Measurements from ENCODE around the gene ACTN3. TPM values are rescaled to one million over a fixed set of nuclear protein-coding genes. Genes with fewer than 3 reads are reported as not detected.

ACTN3 gene
- total and polyA plus RNA-seq, 9 donors: 0.11 to 0.28 (median 0.23) TPM; not detected in 3

DNA sequence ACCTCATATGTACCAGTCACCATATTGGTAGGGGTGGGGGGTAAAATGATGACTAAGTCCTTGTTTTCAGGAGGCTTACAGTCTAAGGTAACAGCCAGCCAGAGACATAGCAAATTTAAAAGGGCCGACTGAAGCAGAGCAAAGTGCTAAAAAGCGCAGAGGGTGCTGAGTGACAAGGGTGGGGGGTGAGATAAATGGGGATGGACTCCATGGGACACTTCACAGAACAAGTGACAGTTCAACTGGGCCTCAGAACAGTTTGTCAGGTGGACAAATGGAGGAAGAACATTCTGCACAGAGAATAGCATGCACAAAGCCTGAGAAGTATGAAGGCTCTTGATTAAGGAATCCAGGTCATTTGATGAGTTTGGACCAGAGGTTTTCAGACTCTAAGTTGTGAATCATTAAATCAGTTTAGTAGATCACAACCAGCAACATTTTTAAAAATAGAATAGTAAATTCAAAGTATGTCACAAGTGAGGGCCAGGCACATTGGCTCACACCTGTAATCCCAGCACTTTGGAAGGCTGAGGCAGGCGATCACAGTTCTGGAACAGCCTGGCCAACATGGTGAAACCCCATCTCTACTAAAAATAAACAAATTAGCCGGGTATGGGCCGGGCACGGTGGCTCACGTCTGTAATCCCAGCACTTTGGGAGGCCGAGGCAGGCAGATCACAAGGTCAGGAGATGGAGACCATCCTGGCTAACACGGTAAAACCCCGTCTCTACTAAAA, 22.2 kb upstream of the ACTN3 start:
- H3K27ac ChIP-seq: no peak overlapping the region
- H3K27me3 ChIP-seq: no peaks in the 10 kb centered on the region
- no peaks in the 10 kb centered on the region for H3K4me1 ChIP-seq (ENCODE audit: insufficient read depth)
- no peak overlapping the region for H3K4me3 ChIP-seq
- intact Hi-C loops (cut with DNase I): no loop called here
- 78 to 88% (median 79%) methylated on average over 10 of the region's 10 CpGs for WGBS, 3 donors
- TF ChIP-seq POLR2A (IDR thresholded peaks at IDR 0.05) (no peak), EP300 (IDR thresholded peaks at IDR 0.05) (no peak)
- TF ChIP-seq, protein P1, sequence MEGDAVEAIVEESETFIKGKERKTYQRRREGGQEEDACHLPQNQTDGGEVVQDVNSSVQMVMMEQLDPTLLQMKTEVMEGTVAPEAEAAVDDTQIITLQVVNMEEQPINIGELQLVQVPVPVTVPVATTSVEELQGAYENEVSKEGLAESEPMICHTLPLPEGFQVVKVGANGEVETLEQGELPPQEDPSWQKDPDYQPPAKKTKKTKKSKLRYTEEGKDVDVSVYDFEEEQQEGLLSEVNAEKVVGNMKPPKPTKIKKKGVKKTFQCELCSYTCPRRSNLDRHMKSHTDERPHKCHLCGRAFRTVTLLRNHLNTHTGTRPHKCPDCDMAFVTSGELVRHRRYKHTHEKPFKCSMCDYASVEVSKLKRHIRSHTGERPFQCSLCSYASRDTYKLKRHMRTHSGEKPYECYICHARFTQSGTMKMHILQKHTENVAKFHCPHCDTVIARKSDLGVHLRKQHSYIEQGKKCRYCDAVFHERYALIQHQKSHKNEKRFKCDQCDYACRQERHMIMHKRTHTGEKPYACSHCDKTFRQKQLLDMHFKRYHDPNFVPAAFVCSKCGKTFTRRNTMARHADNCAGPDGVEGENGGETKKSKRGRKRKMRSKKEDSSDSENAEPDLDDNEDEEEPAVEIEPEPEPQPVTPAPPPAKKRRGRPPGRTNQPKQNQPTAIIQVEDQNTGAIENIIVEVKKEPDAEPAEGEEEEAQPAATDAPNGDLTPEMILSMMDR (IDR thresholded peaks at IDR 0.05): no peak
- H3K36me3 ChIP-seq: no peaks in the 10 kb centered on the region
- DNase-seq: no peak
- H3K9me3 ChIP-seq: no peaks in the 10 kb centered on the region

DNA sequence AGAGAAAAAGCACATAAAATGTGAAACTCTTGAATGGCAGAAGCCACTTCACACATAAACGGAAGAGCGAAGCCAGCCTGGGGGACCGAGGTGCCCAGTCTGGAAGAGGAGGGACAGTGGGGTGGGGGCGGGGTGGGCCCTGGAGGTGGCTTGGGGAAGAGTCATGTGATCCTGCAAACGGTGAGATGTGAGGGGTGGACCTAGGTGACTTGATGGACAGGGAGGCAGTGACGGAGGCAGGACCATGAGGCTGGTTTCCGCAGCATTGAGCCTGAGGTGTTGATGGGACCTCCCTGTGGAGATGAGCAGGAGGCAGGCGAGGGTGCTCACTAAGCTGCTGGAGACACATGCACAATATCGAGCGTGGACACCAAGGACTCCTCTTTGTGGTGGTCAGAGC, 17.6 kb upstream of the ACTN3 start:
- TF ChIP-seq POLR2A (IDR thresholded peaks at IDR 0.05) (no peak), EP300 (IDR thresholded peaks at IDR 0.05) (no peak)
- TF ChIP-seq, protein P1 (IDR thresholded peaks at IDR 0.05): no peak
- intact Hi-C loops (cut with DNase I): no loop called here
- Histone ChIP-seq H3K27ac (no peak overlapping the region), H3K4me1 (ENCODE audit: insufficient read depth) (no peaks in the 10 kb centered on the region), H3K36me3 (no peaks in the 10 kb centered on the region), H3K9me3 (no peaks in the 10 kb centered on the region), H3K4me3 (no peak overlapping the region), H3K27me3 (no peaks in the 10 kb centered on the region)
- no peak for DNase-seq
- WGBS, 3 donors: 77 to 81% (median 78%) methylated on average over 10 of the region's 10 CpGs

DNA sequence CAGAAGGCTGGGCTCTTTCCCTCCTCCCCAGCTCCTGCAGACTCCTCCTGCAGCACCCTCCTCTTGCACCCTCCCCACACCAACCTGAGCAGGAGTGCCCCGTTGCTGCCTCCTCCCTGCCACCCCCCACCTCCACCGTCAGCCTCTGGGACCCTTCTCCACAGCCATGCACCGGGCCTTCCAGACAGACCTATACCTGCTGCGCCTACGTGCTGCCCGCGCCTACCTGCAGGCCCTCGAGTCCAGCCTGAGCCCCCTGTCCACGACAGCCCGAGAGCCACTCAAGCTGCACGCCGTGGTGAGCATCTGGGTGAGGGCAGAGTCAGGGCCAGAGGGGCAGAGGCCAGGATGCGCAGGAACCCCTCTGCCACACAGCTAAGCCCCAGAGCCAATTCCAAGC, 17.0 kb upstream of the ACTN3 start:
- no peak for DNase-seq

DNA sequence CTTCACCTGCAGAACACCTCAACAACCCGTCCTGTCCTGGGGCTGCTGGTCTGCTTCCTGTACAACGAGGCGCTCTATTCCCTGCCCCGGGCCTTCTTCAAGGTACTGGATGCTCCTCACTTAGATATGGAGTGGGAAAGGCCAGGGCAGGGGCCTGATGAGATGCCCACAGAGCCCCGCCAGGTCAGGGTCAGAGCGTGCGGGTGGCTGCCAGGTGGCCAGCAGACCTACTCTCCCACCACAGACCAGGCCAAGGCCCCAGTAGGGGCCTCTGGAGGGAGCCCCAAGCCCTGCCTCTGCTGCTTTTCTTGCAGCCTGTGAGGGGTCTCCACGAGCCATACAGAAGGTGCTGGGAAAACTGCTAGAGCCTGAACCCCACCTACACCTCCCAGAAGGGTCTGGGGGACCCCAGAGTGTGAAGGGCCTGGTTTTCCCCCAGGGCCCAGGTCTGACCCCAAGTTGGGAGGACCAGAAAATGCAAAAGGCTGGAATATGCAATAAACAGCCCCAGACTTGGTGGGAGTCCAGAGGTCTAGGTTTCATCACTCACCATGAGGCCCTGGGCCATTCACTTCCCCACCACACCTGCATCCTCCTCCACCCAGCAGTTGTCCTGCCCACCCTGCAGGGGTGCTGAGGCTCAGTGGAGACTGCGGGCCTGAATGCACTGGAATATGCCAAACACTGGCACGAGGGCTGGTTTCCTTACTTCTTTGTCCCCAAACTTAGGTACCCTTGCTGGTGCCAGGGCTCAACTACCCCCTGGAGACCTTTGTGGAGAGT, 15.6 kb upstream of the ACTN3 start:
- H3K27me3 ChIP-seq: no peaks in the 10 kb centered on the region
- H3K4me3 ChIP-seq: no peak overlapping the region
- H3K4me1 ChIP-seq (ENCODE audit: insufficient read depth): no peaks in the 10 kb centered on the region
- intact Hi-C loops (cut with DNase I): no loop called here
- H3K9me3 ChIP-seq: no peaks in the 10 kb centered on the region
- TF ChIP-seq POLR2A (IDR thresholded peaks at IDR 0.05) (no peak), EP300 (IDR thresholded peaks at IDR 0.05) (no peak)
- TF ChIP-seq, protein P1 (IDR thresholded peaks at IDR 0.05): no peak
- H3K27ac ChIP-seq: no peak overlapping the region
- WGBS, 3 donors: 77 to 85% (median 83%) methylated on average over 10 of the region's 10 CpGs
- no peak for DNase-seq
- no peaks in the 10 kb centered on the region for H3K36me3 ChIP-seq

More for the DNA sequence above, 17.0 kb upstream of the ACTN3 start:
- Histone ChIP-seq H3K4me3 (no peak overlapping the region), H3K27me3 (no peaks in the 10 kb centered on the region), H3K9me3 (no peaks in the 10 kb centered on the region), H3K4me1 (ENCODE audit: insufficient read depth) (no peaks in the 10 kb centered on the region), H3K36me3 (no peaks in the 10 kb centered on the region), H3K27ac (no peak overlapping the region)
- TF ChIP-seq POLR2A (IDR thresholded peaks at IDR 0.05) (no peak), EP300 (IDR thresholded peaks at IDR 0.05) (no peak)
- TF ChIP-seq, protein P1 (IDR thresholded peaks at IDR 0.05): no peak
- 74 to 89% (median 85%) methylated on average over 13 of the region's 13 CpGs for WGBS, 3 donors
- intact Hi-C loops (cut with DNase I): no loop called here
